Mucosa of stomach (tissue), 1 donor: Measurements from ENCODE around the gene RAVER1.
A peak's percentile ranks its signal among the peaks of the same experiment; 100 is the strongest.
"Not testable (repeated sequence)": the region's sequence is repeated elsewhere in the genome, so short reads cannot be mapped to it uniquely, and the experiment has no call there.

Experiments used
- H3K27me3 ChIP-seq: one replicate; pipeline ENCODE4 v1.7.0; 2013; ENCODE audit warnings: mild to moderate bottlenecking, low read length; ENCODE audit not compliant: control insufficient read depth, insufficient read depth
- H3K36me3 ChIP-seq: one replicate; pipeline ENCODE4 v1.7.0; 2013; ENCODE audit warnings: low read length; ENCODE audit not compliant: control insufficient read depth, insufficient read depth
- H3K4me1 ChIP-seq: one replicate; pipeline ENCODE4 v1.7.0; 2013; ENCODE audit warnings: mild to moderate bottlenecking, low read length; ENCODE audit not compliant: control insufficient read depth, insufficient read depth
- H3K4me3 ChIP-seq: one replicate; pipeline ENCODE4 v1.7.0; 2013; ENCODE audit warnings: low read length
- H3K9ac ChIP-seq: one replicate; pipeline ENCODE4 v1.7.0; 2013; ENCODE audit warnings: mild to moderate bottlenecking, low read length, moderate library complexity
- H3K9me3 ChIP-seq: one replicate; pipeline ENCODE4 v1.7.0; 2013; ENCODE audit warnings: mild to moderate bottlenecking, low read length, moderate library complexity; ENCODE audit not compliant: control insufficient read depth
- donor health status: Pancreatic carcinoma.

Gene RAVER1

GRCh38 chr19:10282043-10282442 is 51.3 kb downstream of the RAVER1 start:
- H3K27me3 ChIP-seq, H3K9me3 ChIP-seq, H3K36me3 ChIP-seq, H3K9ac ChIP-seq, H3K4me3 ChIP-seq: not testable (repeated sequence)
- peaks cover 10% of the 10 kb centered on the region for H3K4me1 ChIP-seq

GRCh38 chr19:10279737-10280442 is 53.4 kb downstream of the RAVER1 start:
- Histone ChIP-seq H3K9ac (no peak overlapping the region), H3K27me3 (no peaks in the 10 kb centered on the region), H3K4me3 (no peak overlapping the region), H3K36me3 (no peaks in the 10 kb centered on the region), H3K4me1 (peaks cover 4% of the 10 kb centered on the region), H3K9me3 (no peaks in the 10 kb centered on the region)

GRCh38 chr19:10278935-10279334 is 54.4 kb downstream of the RAVER1 start:
- no peak overlapping the region for H3K9ac ChIP-seq
- no peaks in the 10 kb centered on the region for H3K9me3 ChIP-seq
- peaks cover 4% of the 10 kb centered on the region for H3K4me1 ChIP-seq
- H3K27me3 ChIP-seq = no peaks in the 10 kb centered on the region
- no peak overlapping the region for H3K4me3 ChIP-seq
- no peaks in the 10 kb centered on the region for H3K36me3 ChIP-seq

GRCh38 chr19:10277795-10278589 is 55.3 kb downstream of the RAVER1 start:
- no peaks in the 10 kb centered on the region for H3K27me3 ChIP-seq
- H3K36me3 ChIP-seq = no peaks in the 10 kb centered on the region
- no peaks in the 10 kb centered on the region for H3K9me3 ChIP-seq
- H3K4me3 ChIP-seq = no peak overlapping the region
- H3K9ac ChIP-seq = no peak overlapping the region
- H3K4me1 ChIP-seq = no peaks in the 10 kb centered on the region

GRCh38 chr19:10274589-10274988 is 58.7 kb downstream of the RAVER1 start:
- H3K9ac ChIP-seq = no peak overlapping the region
- no peak overlapping the region for H3K4me3 ChIP-seq
- peaks cover 24% of the 10 kb centered on the region for H3K27me3 ChIP-seq
- no peaks in the 10 kb centered on the region for H3K9me3 ChIP-seq
- H3K4me1 ChIP-seq = peaks cover 17% of the 10 kb centered on the region
- no peaks in the 10 kb centered on the region for H3K36me3 ChIP-seq

GRCh38 chr19:10271543-10272086 is 61.7 kb downstream of the RAVER1 start:
- Histone ChIP-seq H3K27me3 (peaks cover 26% of the 10 kb centered on the region), H3K9ac (peak overlapping the region; percentile 49), H3K4me3 (no peak overlapping the region), H3K4me1 (peaks cover 18% of the 10 kb centered on the region), H3K9me3 (no peaks in the 10 kb centered on the region), H3K36me3 (no peaks in the 10 kb centered on the region)

- Histone ChIP-seq H3K36me3 (no peaks in the 10 kb centered on the region), H3K9ac (peak within 1 kb of the TSS; percentile 49), H3K9me3 (no peaks in the 10 kb centered on the region), H3K4me1 (peaks cover 18% of the 10 kb centered on the region), H3K4me3 (peak within 1 kb of the TSS; percentile 19), H3K27me3 (peaks cover 26% of the 10 kb centered on the region)
These were observed 62.5 kb downstream of the RAVER1 start, which contains the start of gene ICAM1 for GRCh38 chr19:10270616-10271394. Gene ICAM1 (plus strand): TSS chr19:10271120. CDS start chr19:10271160, 40 bp downstream.

GRCh38 chr19:10270180-10270615 is 63.1 kb downstream of the RAVER1 start:
- H3K9ac ChIP-seq = peak overlapping the region; percentile 49

GRCh38 chr19:10269333-10270179 is 63.8 kb downstream of the RAVER1 start:
- H3K9ac ChIP-seq = peak overlapping the region; percentile 49
- peaks cover 18% of the 10 kb centered on the region for H3K4me1 ChIP-seq
- no peaks in the 10 kb centered on the region for H3K36me3 ChIP-seq
- peaks cover 26% of the 10 kb centered on the region for H3K27me3 ChIP-seq
- peak overlapping the region; percentile 19 for H3K4me3 ChIP-seq
- no peaks in the 10 kb centered on the region for H3K9me3 ChIP-seq

More at GRCh38 chr19:10270180-10270615, 63.1 kb downstream of the RAVER1 start:
- peak overlapping the region; percentile 19 for H3K4me3 ChIP-seq
- no peaks in the 10 kb centered on the region for H3K9me3 ChIP-seq
- H3K36me3 ChIP-seq = no peaks in the 10 kb centered on the region
- peaks cover 26% of the 10 kb centered on the region for H3K27me3 ChIP-seq
- H3K4me1 ChIP-seq = peaks cover 18% of the 10 kb centered on the region

- no peak overlapping the region for H3K9ac ChIP-seq
- H3K4me1 ChIP-seq = peaks cover 18% of the 10 kb centered on the region
- H3K9me3 ChIP-seq = no peaks in the 10 kb centered on the region
- no peaks in the 10 kb centered on the region for H3K36me3 ChIP-seq
- no peak overlapping the region for H3K4me3 ChIP-seq
- peaks cover 26% of the 10 kb centered on the region for H3K27me3 ChIP-seq
These were observed 65.3 kb downstream of the RAVER1 start for GRCh38 chr19:10268071-10268470.

- Histone ChIP-seq H3K9me3 (no peaks in the 10 kb centered on the region), H3K4me3 (no peak overlapping the region), H3K4me1 (peaks cover 18% of the 10 kb centered on the region), H3K9ac (no peak overlapping the region), H3K36me3 (no peaks in the 10 kb centered on the region), H3K27me3 (peaks cover 23% of the 10 kb centered on the region)
These were observed 66.6 kb downstream of the RAVER1 start for GRCh38 chr19:10266706-10267105.
